Activated T-helper 1 cell treated with anti-CD3 and anti-CD28 coated beads, Interleukin-2, amount 50 U/mL, for 16 hours (primary cell): ENCODE measurements around the gene FBXO31.

Source experiments
- DNase-seq, 2 donors: peaks; one replicate each; pipeline ENCODE4 v3.0.0-alpha.2; 2020; ENCODE audit warnings: low read depth in 1 of 2, low spot score in 1 of 2

The FBXO31 gene

GRCh38 chr16:87330646-87331045 is 52.9 kb downstream of the FBXO31 start:
- DNase-seq = no peak

- DNase-seq = no peak
Observed at GRCh38 chr16:87330257-87330624, 53.3 kb downstream of the FBXO31 start.

GRCh38 chr16:87329436-87330256 is 53.9 kb downstream of the FBXO31 start:
- no peak for DNase-seq

- DNase-seq = no peak
Observed at GRCh38 chr16:87328846-87329245, 54.7 kb downstream of the FBXO31 start.

- DNase-seq = no peak
Observed at GRCh38 chr16:87327798-87328495, 55.6 kb downstream of the FBXO31 start.

- DNase-seq = no peak
Observed at GRCh38 chr16:87326151-87326571, 57.4 kb downstream of the FBXO31 start.

GRCh38 chr16:87325423-87325858 is 58.1 kb downstream of the FBXO31 start:
- no peak for DNase-seq

GRCh38 chr16:87324411-87325275 is 58.9 kb downstream of the FBXO31 start:
- DNase-seq = peak in 1 of 2 donors; percentile 21

GRCh38 chr16:87323727-87324410 is 59.7 kb downstream of the FBXO31 start:
- no peak for DNase-seq

- no peak for DNase-seq
Observed at GRCh38 chr16:87322833-87323726, 60.5 kb downstream of the FBXO31 start.

- DNase-seq = no peak
Observed at GRCh38 chr16:87322360-87322759, 61.2 kb downstream of the FBXO31 start.

GRCh38 chr16:87321336-87322107 is 62.1 kb downstream of the FBXO31 start:
- DNase-seq = no peak

GRCh38 chr16:87320510-87321227 is 62.9 kb downstream of the FBXO31 start:
- no peak for DNase-seq

GRCh38 chr16:87319997-87320491 is 63.5 kb downstream of the FBXO31 start:
- DNase-seq = no peak

GRCh38 chr16:87319011-87319410 is 64.6 kb downstream of the FBXO31 start:
- DNase-seq = no peak

- no peak for DNase-seq
Observed at GRCh38 chr16:87317750-87318644, 65.6 kb downstream of the FBXO31 start.
